Testis (tissue), 2 donors: ENCODE results near the gene LRRC1.

Experiments used
- CTCF ChIP-seq, 3 experiments: fragments of 450-650 bp in 2 of 3; fragments of 200-600 bp in 1 of 3; sonication (generic) in 1 of 3; IDR thresholded peaks; one replicate each; pipeline ENCODE4 v1.5.1; 2016 to 2019; ENCODE audit warnings: antibody characterized with exemption in 3 of 3, mild to moderate bottlenecking in 2 of 3, moderate library complexity in 1 of 3
- POLR2A ChIP-seq: fragments of 450-650 bp; IDR thresholded peaks from one replicate; pipeline ENCODE4 v1.6.1; 2017; ENCODE audit warnings: antibody characterized with exemption, mild to moderate bottlenecking, moderate library complexity

DNA sequence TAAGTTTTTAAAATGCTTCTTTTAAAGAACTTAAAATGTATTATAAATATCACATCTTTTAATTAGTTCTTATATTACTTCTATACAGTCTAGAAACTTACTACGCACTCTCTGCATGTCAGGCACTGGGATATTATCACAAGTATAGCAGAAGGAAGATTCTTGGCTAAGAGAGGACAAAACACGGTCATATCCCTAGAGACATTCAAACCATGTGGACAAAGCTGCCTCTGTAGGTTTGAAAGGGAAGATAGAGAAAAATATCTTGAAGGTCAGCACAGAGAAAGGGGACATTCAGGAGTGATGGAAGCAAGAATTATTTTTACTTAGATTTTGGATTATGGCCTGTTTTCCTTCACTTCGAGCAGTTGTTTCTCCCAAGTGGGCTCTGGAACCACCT, 64.1 kb downstream of the LRRC1 start:
- TF ChIP-seq CTCF (IDR thresholded peaks at IDR 0.05) (no peak), POLR2A (no peak)
